H9 (cell line): ENCODE data around the gene LBHD2. TPM values are rescaled to one million over a fixed set of nuclear protein-coding genes. Genes with fewer than 3 reads are reported as not detected.
A peak's percentile ranks its signal among the peaks of the same experiment; 100 is the strongest.

Source experiments
- DNase-seq: peaks from one replicate; pipeline ENCODE4 v3.0.0-alpha.2; 2017
- H2AFZ ChIP-seq: one replicate; pipeline ENCODE4 v1.6.1; 2013; ENCODE audit warnings: mild to moderate bottlenecking, low read length, control low read depth, moderate library complexity
- H2AK5ac ChIP-seq: 2 replicates; pipeline ENCODE4 v1.6.1; 2013; ENCODE audit warnings: low read length, control low read depth, mixed read lengths; ENCODE audit not compliant: insufficient read length
- H2BK120ac ChIP-seq: one replicate; pipeline ENCODE4 v1.6.1; 2013; ENCODE audit warnings: low read depth, mild to moderate bottlenecking, low read length, control low read depth, inconsistent platforms; ENCODE audit not compliant: poor library complexity, severe bottlenecking
- H2BK12ac ChIP-seq: 2 replicates; pipeline ENCODE4 v1.6.1; 2013; ENCODE audit warnings: low read length, control low read depth, mixed read lengths, low read depth; ENCODE audit not compliant: insufficient read length
- H2BK15ac ChIP-seq: 2 replicates; pipeline ENCODE4 v1.6.1; 2013; ENCODE audit warnings: low read depth, low read length, control low read depth
- H2BK20ac ChIP-seq: one replicate; pipeline ENCODE4 v1.6.1; 2013; ENCODE audit warnings: low read depth, mild to moderate bottlenecking, low read length, control low read depth, inconsistent platforms; ENCODE audit not compliant: poor library complexity, severe bottlenecking
- H2BK5ac ChIP-seq: 2 replicates; pipeline ENCODE4 v1.6.1; 2013; ENCODE audit warnings: low read length, control low read depth, mixed read lengths; ENCODE audit not compliant: insufficient read length
- H3K14ac ChIP-seq: 2 replicates; pipeline ENCODE4 v1.6.1; 2013; ENCODE audit warnings: low read length, control low read depth; ENCODE audit not compliant: insufficient read depth
- H3K18ac ChIP-seq: 2 replicates; pipeline ENCODE4 v1.6.1; 2013; ENCODE audit warnings: low read depth, mild to moderate bottlenecking, mixed read lengths, low read length, control low read depth; ENCODE audit not compliant: insufficient read length
- H3K23ac ChIP-seq: 2 replicates; pipeline ENCODE4 v1.6.1; 2013; ENCODE audit warnings: low read length, control low read depth, mixed read lengths, low read depth; ENCODE audit not compliant: insufficient read length
- H3K23me2 ChIP-seq: 2 replicates; pipeline ENCODE4 v1.6.1; 2013; ENCODE audit warnings: low read depth, mild to moderate bottlenecking, mixed read lengths, low read length, control low read depth; ENCODE audit not compliant: insufficient read length, poor library complexity, severe bottlenecking
- H3K27ac ChIP-seq: 2 replicates; pipeline ENCODE4 v1.5.1; 2013; ENCODE audit warnings: low read length, control low read depth, mixed read lengths, low read depth; ENCODE audit not compliant: insufficient read length
- H3K27me3 ChIP-seq: 2 replicates; pipeline ENCODE4 v1.6.1; 2013; ENCODE audit warnings: low read length, control low read depth, inconsistent platforms; ENCODE audit not compliant: insufficient read depth
- H3K4ac ChIP-seq: 2 replicates; pipeline ENCODE4 v1.6.1; 2013; ENCODE audit warnings: low read depth, mild to moderate bottlenecking, control low read depth, inconsistent platforms, low read length, moderate library complexity
- H3K4me1 ChIP-seq: 2 replicates; pipeline ENCODE4 v1.6.1; 2013; ENCODE audit warnings: low read length, control low read depth, inconsistent platforms; ENCODE audit not compliant: insufficient read depth
- H3K4me2 ChIP-seq: 2 replicates; pipeline ENCODE4 v1.6.1; 2013; ENCODE audit warnings: low read length, control low read depth, mixed read lengths; ENCODE audit not compliant: insufficient read length, insufficient read depth
- H3K56ac ChIP-seq: 2 replicates; pipeline ENCODE4 v1.6.1; 2013; ENCODE audit warnings: low read depth, mild to moderate bottlenecking, mixed read lengths, low read length, control low read depth; ENCODE audit not compliant: insufficient read length
- H3K79me1 ChIP-seq: 2 replicates; pipeline ENCODE4 v1.6.1; 2013; ENCODE audit warnings: low read depth, mild to moderate bottlenecking, moderate library complexity, low read length, control low read depth, inconsistent platforms; ENCODE audit not compliant: insufficient read depth, poor library complexity, severe bottlenecking
- H3K79me2 ChIP-seq: 2 replicates; pipeline ENCODE4 v1.6.1; 2013; ENCODE audit warnings: low read length, control low read depth, inconsistent platforms; ENCODE audit not compliant: insufficient read depth
- H3K9ac ChIP-seq: 2 replicates; pipeline ENCODE4 v1.6.1; 2013; ENCODE audit warnings: low read length, control low read depth, mixed read lengths; ENCODE audit not compliant: insufficient read length; ENCODE audit errors: extremely low read depth
- H3K9me3 ChIP-seq: one replicate; pipeline ENCODE4 v1.6.1; 2013; ENCODE audit warnings: low read depth, low read length, inconsistent platforms; ENCODE audit not compliant: control insufficient read depth
- H3T11ph ChIP-seq: one replicate; pipeline ENCODE4 v1.6.1; 2013; ENCODE audit warnings: mild to moderate bottlenecking, low read length, control low read depth, inconsistent platforms
- H4K20me1 ChIP-seq: one replicate; pipeline ENCODE4 v1.6.1; 2013; ENCODE audit not compliant: control insufficient read depth, insufficient read length, insufficient read depth
- H4K5ac ChIP-seq: 2 replicates; pipeline ENCODE4 v1.6.1; 2013; ENCODE audit warnings: low read depth, mild to moderate bottlenecking, mixed read lengths, low read length, control low read depth; ENCODE audit not compliant: insufficient read length
- H4K8ac ChIP-seq: replicated peaks from 2 replicates; pipeline ENCODE4 v1.6.1; 2013; ENCODE audit warnings: low read length, control low read depth, mixed read lengths, low read depth; ENCODE audit not compliant: insufficient read length
- H4K91ac ChIP-seq: 2 replicates; pipeline ENCODE4 v1.6.1; 2013; ENCODE audit warnings: low read depth, mild to moderate bottlenecking, moderate library complexity, mixed read lengths, low read length, control low read depth; ENCODE audit not compliant: insufficient read length
- H3K27ac Mint-ChIP-seq, 3 experiments: 2 replicates in 2 of 3; 3 replicates in 1 of 3; pipeline ENCODE4 v1.8.0; 2020 to 2021; ENCODE audit warnings: mixed read lengths in 3 of 3, mild to moderate bottlenecking in 1 of 3, moderate library complexity in 1 of 3
- H3K27me3 Mint-ChIP-seq: 2 replicates; pipeline ENCODE4 v1.8.0; 2021; ENCODE audit warnings: low read depth, mild to moderate bottlenecking, moderate library complexity, mixed read lengths
- H3K36me3 Mint-ChIP-seq, 3 experiments: 2 replicates in 2 of 3; 3 replicates in 1 of 3; pipeline ENCODE4 v1.8.0; 2020 to 2021; ENCODE audit warnings: low read depth in 3 of 3, mixed read lengths in 3 of 3; ENCODE audit not compliant: insufficient read depth in 1 of 3
- H3K4me1 Mint-ChIP-seq, 2 experiments: 2 replicates each; pipeline ENCODE4 v1.8.0; 2020; ENCODE audit warnings: mixed read lengths in 2 of 2
- H3K4me3 Mint-ChIP-seq, 2 experiments: 2 replicates in 1 of 2; 3 replicates in 1 of 2; pipeline ENCODE4 v1.8.0; 2020 to 2021; ENCODE audit warnings: mild to moderate bottlenecking in 2 of 2, mixed read lengths in 2 of 2, moderate library complexity in 1 of 2
- H3K9me3 Mint-ChIP-seq, 2 experiments: 2 replicates in 1 of 2; 3 replicates in 1 of 2; pipeline ENCODE4 v1.8.0; 2020; ENCODE audit warnings: mild to moderate bottlenecking in 2 of 2, mixed read lengths in 2 of 2, moderate library complexity in 1 of 2
- WGBS: extraction: QIAGEN DNeasy Blood & Tissue Kit; methylation state at CpG from one replicate; pipeline ENCODE4 v1.1.7; 2013; ENCODE audit warnings: missing lambda C conversion rate, low lambda C conversion rate, mixed read lengths; ENCODE audit not compliant: insufficient read length; ENCODE audit errors: extremely low coverage; 5-methylcytosine and 5-hydroxymethylcytosine counted together
- total RNA-seq: library from RNA; stranded (reverse); gene quantifications from 2 replicates; pipeline ENCODE4 v1.2.1, GENCODE V29; 2021
- TF ChIP-seq, protein P1 (sequence below): fragments of 200-600 bp; sonication (generic); conservative IDR thresholded peaks from 3 replicates; pipeline ENCODE4 v1.8.0; 2021; ENCODE audit warnings: antibody characterized with exemption, mild to moderate bottlenecking

Gene LBHD2
- total RNA-seq, 1 experiment from 2014 or later, result not detected

DNA sequence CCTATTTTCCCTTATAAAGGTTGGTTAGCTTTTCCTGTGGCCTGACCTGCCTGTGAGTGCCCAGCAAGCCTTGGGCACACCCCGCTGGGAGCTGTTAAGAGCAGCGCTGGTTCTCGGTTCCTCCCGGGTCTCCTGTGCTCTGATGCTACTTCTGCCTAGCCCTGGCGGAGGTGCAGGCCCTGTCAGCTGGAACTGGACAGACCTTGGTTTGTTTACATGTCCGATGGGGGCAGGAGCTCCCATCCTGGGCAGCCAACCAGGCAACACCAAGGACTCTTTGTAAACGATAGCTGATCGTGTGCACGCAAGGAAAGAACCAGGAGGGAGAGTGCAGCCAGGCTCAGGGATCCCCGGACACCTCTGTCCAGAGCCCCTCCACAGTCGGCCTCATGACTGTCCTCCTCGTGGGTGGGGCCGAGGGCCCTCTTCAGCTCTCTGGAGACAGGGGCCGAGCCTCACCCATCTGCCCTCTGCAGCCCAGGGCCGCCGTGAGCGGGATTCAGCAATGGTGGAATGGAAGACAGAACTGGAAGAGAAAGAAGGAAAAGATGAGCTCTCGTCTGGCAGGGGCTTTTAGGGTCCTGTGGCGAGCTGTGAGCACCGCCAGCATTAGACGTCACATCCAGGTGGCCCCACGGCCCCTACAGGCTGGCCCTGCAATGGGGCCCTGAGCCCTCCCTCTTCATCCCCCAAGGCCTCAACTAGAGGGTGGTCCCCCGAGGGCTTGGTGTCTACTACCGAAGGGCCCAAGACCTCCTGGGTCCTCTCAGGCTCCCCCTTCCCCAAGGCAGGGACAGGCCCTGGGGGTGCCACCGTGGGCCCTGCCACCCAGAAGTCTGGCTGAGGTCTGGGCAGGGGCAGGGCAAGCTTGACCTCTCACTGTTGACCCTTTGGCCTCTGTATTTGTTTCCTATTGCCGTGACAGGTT is 51.6 kb downstream of the LBHD2 start:
- Histone ChIP-seq H3K9me3 (no peaks in the 10 kb centered on the region), H2BK12ac (no peak overlapping the region), H3K23ac (no peak overlapping the region), H2BK15ac (no peak overlapping the region), H4K8ac (no peak overlapping the region), H3K27me3 (no peaks in the 10 kb centered on the region), H3K18ac (no peak overlapping the region), H2BK120ac (no peak overlapping the region), H3K4me2 (no peak overlapping the region), H2BK5ac (no peak overlapping the region), H4K20me1 (no peaks in the 10 kb centered on the region), H3K27ac (no peak overlapping the region), H3K14ac (no peak overlapping the region; the same call in 1 of the 2 replicates), H3K79me2 (no peaks in the 10 kb centered on the region), H3K4me1 (no peaks in the 10 kb centered on the region; the same call in 1 of the 2 replicates), H3K56ac (no peak overlapping the region), H3K79me1 (no peaks in the 10 kb centered on the region), H3K4ac (no peak overlapping the region), H2AK5ac (no peak overlapping the region), H2AFZ (no peak overlapping the region), H2BK20ac (no peak overlapping the region), H3K9ac (no peak overlapping the region), H3K23me2 (peaks cover 8% of the 10 kb centered on the region), H3T11ph (no peak overlapping the region), H4K5ac (no peak overlapping the region), H4K91ac (no peak overlapping the region)
- peak overlapping the region in 1 of 3 experiments; percentile 68; a peak in 3 of 7 replicates for H3K27ac Mint-ChIP-seq
- H3K4me3 Mint-ChIP-seq, result no peak overlapping the region
- peaks cover 17 to 35% of the 10 kb centered on the region in 2 experiments for H3K4me1 Mint-ChIP-seq
- DNase-seq, result no peak
- TF ChIP-seq, protein P1, sequence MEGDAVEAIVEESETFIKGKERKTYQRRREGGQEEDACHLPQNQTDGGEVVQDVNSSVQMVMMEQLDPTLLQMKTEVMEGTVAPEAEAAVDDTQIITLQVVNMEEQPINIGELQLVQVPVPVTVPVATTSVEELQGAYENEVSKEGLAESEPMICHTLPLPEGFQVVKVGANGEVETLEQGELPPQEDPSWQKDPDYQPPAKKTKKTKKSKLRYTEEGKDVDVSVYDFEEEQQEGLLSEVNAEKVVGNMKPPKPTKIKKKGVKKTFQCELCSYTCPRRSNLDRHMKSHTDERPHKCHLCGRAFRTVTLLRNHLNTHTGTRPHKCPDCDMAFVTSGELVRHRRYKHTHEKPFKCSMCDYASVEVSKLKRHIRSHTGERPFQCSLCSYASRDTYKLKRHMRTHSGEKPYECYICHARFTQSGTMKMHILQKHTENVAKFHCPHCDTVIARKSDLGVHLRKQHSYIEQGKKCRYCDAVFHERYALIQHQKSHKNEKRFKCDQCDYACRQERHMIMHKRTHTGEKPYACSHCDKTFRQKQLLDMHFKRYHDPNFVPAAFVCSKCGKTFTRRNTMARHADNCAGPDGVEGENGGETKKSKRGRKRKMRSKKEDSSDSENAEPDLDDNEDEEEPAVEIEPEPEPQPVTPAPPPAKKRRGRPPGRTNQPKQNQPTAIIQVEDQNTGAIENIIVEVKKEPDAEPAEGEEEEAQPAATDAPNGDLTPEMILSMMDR, result no peak
- peaks cover 9 to 33% (median 17%) of the 10 kb centered on the region in 3 experiments; a peak in 5 of 7 replicates for H3K36me3 Mint-ChIP-seq
- no CpG with 5 or more reads among the region's 26 CpGs for WGBS
- H3K9me3 Mint-ChIP-seq, result no peaks in the 10 kb centered on the region; a peak in 2 of 5 replicates
- H3K27me3 Mint-ChIP-seq, result peaks cover 5% of the 10 kb centered on the region
